Body of pancreas (tissue), 4 donors: Measurements from ENCODE around the gene NRCAM. TPM values are rescaled to one million over a fixed set of nuclear protein-coding genes. Genes with fewer than 3 reads are reported as not detected.

Experiments
- ATAC-seq: fragments of 150-250 bp; one replicate; pipeline ENCODE4 v1.9.1; 2016
- DNase-seq, 4 donors: peaks; one replicate each; pipeline ENCODE4 v3.0.0-alpha.2; 2019
- H3K27ac ChIP-seq, 4 donors: fragments of 200-600 bp; sonication (generic); 1 replicate in 3 of 4; 2 replicates in 1 of 4; pipeline versions ENCODE4 v1.5.1 to v1.6.1; 2016 to 2019; ENCODE audit warnings: mild to moderate bottlenecking in 1 of 4, mixed read lengths in 1 of 4, moderate library complexity in 1 of 4
- H3K27me3 ChIP-seq, 2 donors: fragments of 200-600 bp; sonication (generic); one replicate each; pipeline ENCODE4 v1.6.0; 2016; ENCODE audit warnings: mild to moderate bottlenecking in 1 of 2
- H3K36me3 ChIP-seq, 2 donors: fragments of 200-600 bp; sonication (generic); replicated peaks in 1 of 2; 2 replicates each; pipeline ENCODE4 v1.5.1; 2016; ENCODE audit warnings: low read depth in 2 of 2; ENCODE audit not compliant: insufficient read depth in 1 of 2
- H3K4me1 ChIP-seq: fragments of 200-600 bp; sonication (generic); one replicate; pipeline ENCODE4 v1.6.0; 2016
- H3K4me3 ChIP-seq, 2 donors: fragments of 200-600 bp; sonication (generic); 1 replicate in 1 of 2; 2 replicates in 1 of 2; pipeline ENCODE4 v1.5.1; 2016 to 2019
- H3K9me3 ChIP-seq, 3 donors: fragments of 200-600 bp; sonication (generic); 1 replicate in 2 of 3; 2 replicates in 1 of 3; pipeline ENCODE4 v1.5.1; 2016
- CTCF ChIP-seq, 7 experiments: fragments of 450-650 bp in 4 of 7; fragments of 200-600 bp in 3 of 7; sonication (generic) in 3 of 7; IDR thresholded peaks; one replicate each; pipeline ENCODE4 v1.5.1; 2016 to 2019; ENCODE audit warnings: antibody characterized with exemption in 7 of 7
- POLR2A ChIP-seq, 3 donors: fragments of 450-650 bp; IDR thresholded peaks; one replicate each; pipeline ENCODE4 v1.6.1; 2016; ENCODE audit warnings: antibody characterized with exemption in 3 of 3, mild to moderate bottlenecking in 2 of 3
- WGBS, 2 donors: methylation state at CpG; one replicate each; pipeline ENCODE4 v1.1.5; 2017; 5-methylcytosine and 5-hydroxymethylcytosine counted together
- intact Hi-C: fragments of 100-400 bp; cut with DNase I; formaldehyde crosslinking; loops from one replicate; pipeline ENCODE4 v1.15.1; 2023
- total RNA-seq, 2 donors: library from RNA; depleted of rRNA; stranded (reverse); fragments of >200 nt; gene quantifications; one replicate each; pipeline ENCODE4 v1.1.0, GENCODE V29; 2016

NRCAM gene
- total RNA-seq, 2 donors from 2014 or later, result 39.4 to 49.8 TPM

GRCh38 chr7:108486291-108486966 is 30.2 kb upstream of the NRCAM start:
- Histone ChIP-seq H3K27me3 (no peaks in the 10 kb centered on the region), H3K27ac (no peak overlapping the region), H3K9me3 (no peaks in the 10 kb centered on the region), H3K4me3 (no peak overlapping the region), H3K4me1 (peaks cover 15% of the 10 kb centered on the region), H3K36me3 (no peaks in the 10 kb centered on the region)
- intact Hi-C loops, result loop anchor here (10.0 kb wide), 1 partner anchor 302 kb away; no protein-coding TSS in a partner anchor
- no peak for DNase-seq
- WGBS, 2 donors, result 83 to 88% methylated on average over 5 of the region's 5 CpGs
- no peak for TF ChIP-seq CTCF (IDR thresholded peaks at IDR 0.05)
- no peak for TF ChIP-seq POLR2A (IDR thresholded peaks at IDR 0.05)
- ATAC-seq, result no peak

GRCh38 chr7:108484137-108484536 is 27.9 kb upstream of the NRCAM start:
- Histone ChIP-seq H3K27me3 (no peaks in the 10 kb centered on the region), H3K9me3 (no peaks in the 10 kb centered on the region), H3K36me3 (no peaks in the 10 kb centered on the region), H3K4me3 (no peak overlapping the region), H3K27ac (no peak overlapping the region), H3K4me1 (peaks cover 9% of the 10 kb centered on the region)
- TF ChIP-seq CTCF (IDR thresholded peaks at IDR 0.05), result no peak
- no peak for TF ChIP-seq POLR2A (IDR thresholded peaks at IDR 0.05)
- ATAC-seq, result no peak
- WGBS, 2 donors, result 73 to 100% methylated on average over 1 of the region's 1 CpG
- intact Hi-C loops, result loop anchor here (10.0 kb wide), 1 partner anchor 299 kb away; no protein-coding TSS in a partner anchor
- no peak for DNase-seq

GRCh38 chr7:108480311-108480710 is 24.1 kb upstream of the NRCAM start:
- no peak overlapping the region for H3K27ac ChIP-seq
- WGBS, 2 donors, result 86 to 89% methylated on average over 5 of the region's 5 CpGs
- H3K4me1 ChIP-seq, result no peaks in the 10 kb centered on the region
- no peak for ATAC-seq
- peaks cover 0 to 5% of the 10 kb centered on the region in 2 donors for H3K36me3 ChIP-seq
- H3K4me3 ChIP-seq, result no peak overlapping the region
- TF ChIP-seq CTCF (IDR thresholded peaks at IDR 0.05) (no peak), POLR2A (IDR thresholded peaks at IDR 0.05) (no peak)
- no peaks in the 10 kb centered on the region for H3K27me3 ChIP-seq
- H3K9me3 ChIP-seq, result no peaks in the 10 kb centered on the region
- no peak for DNase-seq
- intact Hi-C loops, result loop anchor here (10.0 kb wide), 1 partner anchor 296 kb away; no protein-coding TSS in a partner anchor

- no peak for ATAC-seq
- intact Hi-C loops, result loop anchor here (10.0 kb wide), 1 partner anchor 295 kb away; no protein-coding TSS in a partner anchor
- peaks cover 0 to 5% of the 10 kb centered on the region in 2 donors for H3K36me3 ChIP-seq
- no peaks in the 10 kb centered on the region for H3K9me3 ChIP-seq
- no peaks in the 10 kb centered on the region for H3K4me1 ChIP-seq
- no peak for DNase-seq
- H3K4me3 ChIP-seq, result no peak overlapping the region
- TF ChIP-seq POLR2A (IDR thresholded peaks at IDR 0.05) (no peak), CTCF (IDR thresholded peaks at IDR 0.05) (no peak)
- H3K27ac ChIP-seq, result no peak overlapping the region
- WGBS, 2 donors, result 93% methylated on average over 2 of the region's 2 CpGs
- no peaks in the 10 kb centered on the region for H3K27me3 ChIP-seq
Measured at GRCh38 chr7:108479751-108480150, 23.5 kb upstream of the NRCAM start.

GRCh38 chr7:108479118-108479517 is 22.9 kb upstream of the NRCAM start:
- DNase-seq (no peak), ATAC-seq (no peak)
- no peak for TF ChIP-seq POLR2A (IDR thresholded peaks at IDR 0.05)
- TF ChIP-seq CTCF (IDR thresholded peaks at IDR 0.05), result no peak
- H3K27ac ChIP-seq, result no peak overlapping the region
- H3K4me1 ChIP-seq, result no peaks in the 10 kb centered on the region
- no peaks in the 10 kb centered on the region for H3K27me3 ChIP-seq
- H3K4me3 ChIP-seq, result no peak overlapping the region
- intact Hi-C loops, result no loop called here
- WGBS, 2 donors, result 95% methylated on average over 5 of the region's 5 CpGs
- H3K36me3 ChIP-seq, result peaks cover 0 to 5% of the 10 kb centered on the region in 2 donors
- H3K9me3 ChIP-seq, result no peaks in the 10 kb centered on the region
